HG03469 (cell line): Measurements from ENCODE around the gene BASP1.

Source experiments
- ATAC-seq: cut with Tn5 transposase; IDR thresholded peaks from one replicate; pipeline ENCODE4 v1.9.1; 2021; ENCODE audit warnings: mild to moderate bottlenecking, moderate library complexity, moderate number of reproducible peaks; ENCODE audit not compliant: unreplicated experiment

The BASP1 gene

GRCh38 chr5:17217493-17218352 is at the start of gene BASP1:
BASP1 (plus strand) TSS chr5:17217631; CDS start chr5:17275217, 57,586 bp downstream.
- no peak for ATAC-seq

- no peak for ATAC-seq
Measured at GRCh38 chr5:17169507-17169906, 47.9 kb upstream of the BASP1 start.

GRCh38 chr5:17172791-17173190 is 44.6 kb upstream of the BASP1 start:
- ATAC-seq = no peak

- ATAC-seq = no peak
Measured at GRCh38 chr5:17174965-17175364, 42.5 kb upstream of the BASP1 start.

- ATAC-seq = no peak
Measured at GRCh38 chr5:17177501-17178372, 39.7 kb upstream of the BASP1 start.

- no peak for ATAC-seq
Measured at GRCh38 chr5:17178373-17178675, 39.1 kb upstream of the BASP1 start.

GRCh38 chr5:17180330-17180843 is 37.0 kb upstream of the BASP1 start:
- no peak for ATAC-seq

GRCh38 chr5:17180864-17181723 is 36.3 kb upstream of the BASP1 start:
- ATAC-seq = no peak

GRCh38 chr5:17182494-17182893 is 34.9 kb upstream of the BASP1 start:
- ATAC-seq = no peak

GRCh38 chr5:17182981-17183380 is 34.5 kb upstream of the BASP1 start:
- ATAC-seq = no peak

- ATAC-seq = no peak
Measured at GRCh38 chr5:17183831-17184230, 33.6 kb upstream of the BASP1 start.

GRCh38 chr5:17184588-17184987 is 32.8 kb upstream of the BASP1 start:
- no peak for ATAC-seq

GRCh38 chr5:17185349-17185748 is 32.1 kb upstream of the BASP1 start:
- no peak for ATAC-seq

- no peak for ATAC-seq
Measured at GRCh38 chr5:17185773-17186172, 31.7 kb upstream of the BASP1 start.

GRCh38 chr5:17186256-17186655 is 31.2 kb upstream of the BASP1 start:
- no peak for ATAC-seq

- no peak for ATAC-seq
Measured at GRCh38 chr5:17187011-17187785, 30.2 kb upstream of the BASP1 start.

GRCh38 chr5:17187786-17188170 is 29.7 kb upstream of the BASP1 start:
- no peak for ATAC-seq

GRCh38 chr5:17189381-17190036 is 27.9 kb upstream of the BASP1 start:
- peak; percentile 75 for ATAC-seq

GRCh38 chr5:17190242-17190778 is 27.1 kb upstream of the BASP1 start:
- no peak for ATAC-seq
